ENCODE data around the gene QRFP. TPM values are rescaled to one million over a fixed set of nuclear protein-coding genes. Genes with fewer than 3 reads are reported as not detected.

The QRFP gene
- total RNA-seq, 1 donor from 2014 or later = not detected

GRCh38 chr9:130900701-130901497, 4.3 kb upstream of the QRFP start:
- Mint-ChIP-seq H3K4me1 (ENCODE audit: low read depth) (no peaks in the 10 kb centered on the region), H3K36me3 (ENCODE audit: low read depth) (no peaks in the 10 kb centered on the region), H3K27ac (no peak overlapping the region), H3K27me3 (ENCODE audit: low read depth) (no peaks in the 10 kb centered on the region), H3K9me3 (no peaks in the 10 kb centered on the region), H3K4me3 (ENCODE audit: low read depth) (no peak overlapping the region)
- intact Hi-C loops (cut with micrococcal nuclease) = no loop called here
- no peak for DNase-seq (ENCODE audit: low spot score)

- H3K27ac Mint-ChIP-seq = no peak overlapping the region
- no peaks in the 10 kb centered on the region for H3K9me3 Mint-ChIP-seq
- H3K4me3 Mint-ChIP-seq (ENCODE audit: low read depth) = no peak overlapping the region
- no peak for DNase-seq (ENCODE audit: low spot score)
- no peaks in the 10 kb centered on the region for H3K27me3 Mint-ChIP-seq (ENCODE audit: low read depth)
- no peaks in the 10 kb centered on the region for H3K4me1 Mint-ChIP-seq (ENCODE audit: low read depth)
- H3K36me3 Mint-ChIP-seq (ENCODE audit: low read depth) = no peaks in the 10 kb centered on the region
- intact Hi-C loops (cut with micrococcal nuclease) = no loop called here
Measured at GRCh38 chr9:130899051-130899748, 2.6 kb upstream of the QRFP start.

- H3K27me3 Mint-ChIP-seq (ENCODE audit: low read depth) = no peaks in the 10 kb centered on the region
- no peaks in the 10 kb centered on the region for H3K4me1 Mint-ChIP-seq (ENCODE audit: low read depth)
Measured at GRCh38 chr9:130898552-130898852, 1.9 kb upstream of the QRFP start.

GRCh38 chr9:130897848-130898551, 1.4 kb upstream of the QRFP start:
- H3K27me3 Mint-ChIP-seq (ENCODE audit: low read depth) = no peaks in the 10 kb centered on the region
- H3K9me3 Mint-ChIP-seq = no peaks in the 10 kb centered on the region
- no peak overlapping the region for H3K27ac Mint-ChIP-seq
- no peak for DNase-seq (ENCODE audit: low spot score)
- H3K4me1 Mint-ChIP-seq (ENCODE audit: low read depth) = no peaks in the 10 kb centered on the region
- H3K36me3 Mint-ChIP-seq (ENCODE audit: low read depth) = no peaks in the 10 kb centered on the region
- H3K4me3 Mint-ChIP-seq (ENCODE audit: low read depth) = no peak overlapping the region
- intact Hi-C loops (cut with micrococcal nuclease) = no loop called here

More at GRCh38 chr9:130898552-130898852, 1.9 kb upstream of the QRFP start:
- no peaks in the 10 kb centered on the region for H3K9me3 Mint-ChIP-seq
- no peaks in the 10 kb centered on the region for H3K36me3 Mint-ChIP-seq (ENCODE audit: low read depth)
- DNase-seq (ENCODE audit: low spot score) = no peak
- H3K4me3 Mint-ChIP-seq (ENCODE audit: low read depth) = no peak overlapping the region
- H3K27ac Mint-ChIP-seq = no peak overlapping the region
- intact Hi-C loops (cut with micrococcal nuclease) = no loop called here

- H3K4me1 Mint-ChIP-seq (ENCODE audit: low read depth) = no peaks in the 10 kb centered on the region
- no peak overlapping the region for H3K27ac Mint-ChIP-seq
- intact Hi-C loops (cut with micrococcal nuclease) = no loop called here
- H3K27me3 Mint-ChIP-seq (ENCODE audit: low read depth) = no peaks in the 10 kb centered on the region
- H3K4me3 Mint-ChIP-seq (ENCODE audit: low read depth) = no peak overlapping the region
- no peaks in the 10 kb centered on the region for H3K36me3 Mint-ChIP-seq (ENCODE audit: low read depth)
- no peaks in the 10 kb centered on the region for H3K9me3 Mint-ChIP-seq
- no peak for DNase-seq (ENCODE audit: low spot score)
Measured at GRCh38 chr9:130897105-130897751, 616 bp upstream of the QRFP start.

- H3K9me3 Mint-ChIP-seq = no peaks in the 10 kb centered on the region
- no peaks in the 10 kb centered on the region for H3K4me1 Mint-ChIP-seq (ENCODE audit: low read depth)
- no peaks in the 10 kb centered on the region for H3K36me3 Mint-ChIP-seq (ENCODE audit: low read depth)
- no peaks in the 10 kb centered on the region for H3K27me3 Mint-ChIP-seq (ENCODE audit: low read depth)
- intact Hi-C loops (cut with micrococcal nuclease) = no loop called here
- no peak for DNase-seq (ENCODE audit: low spot score)
- H3K4me3 Mint-ChIP-seq (ENCODE audit: low read depth) = no peak overlapping the region
- H3K27ac Mint-ChIP-seq = no peak overlapping the region
Measured at GRCh38 chr9:130895481-130896232, 955 bp downstream of the QRFP start.

GRCh38 chr9:130895038-130895437, 1.6 kb downstream of the QRFP start:
- H3K27ac Mint-ChIP-seq = no peak overlapping the region
- no peaks in the 10 kb centered on the region for H3K27me3 Mint-ChIP-seq (ENCODE audit: low read depth)
- no peak for DNase-seq (ENCODE audit: low spot score)
- no peaks in the 10 kb centered on the region for H3K36me3 Mint-ChIP-seq (ENCODE audit: low read depth)
- H3K4me3 Mint-ChIP-seq (ENCODE audit: low read depth) = no peak overlapping the region
- H3K9me3 Mint-ChIP-seq = no peaks in the 10 kb centered on the region
- no peaks in the 10 kb centered on the region for H3K4me1 Mint-ChIP-seq (ENCODE audit: low read depth)
- intact Hi-C loops (cut with micrococcal nuclease) = no loop called here

GRCh38 chr9:130894546-130894945, 2.1 kb downstream of the QRFP start:
- no peaks in the 10 kb centered on the region for H3K4me1 Mint-ChIP-seq (ENCODE audit: low read depth)
- H3K9me3 Mint-ChIP-seq = no peaks in the 10 kb centered on the region
- no peaks in the 10 kb centered on the region for H3K36me3 Mint-ChIP-seq (ENCODE audit: low read depth)
- H3K4me3 Mint-ChIP-seq (ENCODE audit: low read depth) = no peak overlapping the region
- no peak for DNase-seq (ENCODE audit: low spot score)
- no peaks in the 10 kb centered on the region for H3K27me3 Mint-ChIP-seq (ENCODE audit: low read depth)
- intact Hi-C loops (cut with micrococcal nuclease) = no loop called here
- no peak overlapping the region for H3K27ac Mint-ChIP-seq

GRCh38 chr9:130893341-130894101, 3.1 kb downstream of the QRFP start:
- Mint-ChIP-seq H3K27me3 (ENCODE audit: low read depth) (no peaks in the 10 kb centered on the region), H3K4me3 (ENCODE audit: low read depth) (no peak overlapping the region), H3K36me3 (ENCODE audit: low read depth) (no peaks in the 10 kb centered on the region), H3K4me1 (ENCODE audit: low read depth) (no peaks in the 10 kb centered on the region), H3K27ac (no peak overlapping the region), H3K9me3 (no peaks in the 10 kb centered on the region)
- intact Hi-C loops (cut with micrococcal nuclease) = no loop called here
- DNase-seq (ENCODE audit: low spot score) = no peak

GRCh38 chr9:130892477-130893304, 3.9 kb downstream of the QRFP start:
- H3K9me3 Mint-ChIP-seq = no peaks in the 10 kb centered on the region
- no peaks in the 10 kb centered on the region for H3K27me3 Mint-ChIP-seq (ENCODE audit: low read depth)
- intact Hi-C loops (cut with micrococcal nuclease) = no loop called here
- H3K27ac Mint-ChIP-seq = no peak overlapping the region
- no peak for DNase-seq (ENCODE audit: low spot score)
- no peak overlapping the region for H3K4me3 Mint-ChIP-seq (ENCODE audit: low read depth)
- no peaks in the 10 kb centered on the region for H3K36me3 Mint-ChIP-seq (ENCODE audit: low read depth)
- H3K4me1 Mint-ChIP-seq (ENCODE audit: low read depth) = no peaks in the 10 kb centered on the region

- intact Hi-C loops (cut with micrococcal nuclease) = no loop called here
Measured at GRCh38 chr9:130891688-130892476, 4.7 kb downstream of the QRFP start.

More at GRCh38 chr9:130891688-130892476, 4.7 kb downstream of the QRFP start:
- Mint-ChIP-seq H3K4me3 (ENCODE audit: low read depth) (no peak overlapping the region), H3K9me3 (no peaks in the 10 kb centered on the region), H3K4me1 (ENCODE audit: low read depth) (no peaks in the 10 kb centered on the region), H3K27ac (no peak overlapping the region), H3K27me3 (ENCODE audit: low read depth) (no peaks in the 10 kb centered on the region), H3K36me3 (ENCODE audit: low read depth) (peaks cover 6% of the 10 kb centered on the region)
- no peak for DNase-seq (ENCODE audit: low spot score)

Data from activated T-helper 2 cell treated with anti-CD3 and anti-CD28 coated beads, Interferon-gamma antibody, Interleukin-2, Interleukin-4, amounts not matched to agents 10 μg/mL and 5 μg/mL and 100 μg/mL, durations not matched to agents 14 hours and 24 hours and 36 hours (primary cell).